Body of pancreas (tissue), 4 donors: ENCODE measurements around the gene HCFC1R1. TPM values are rescaled to one million over a fixed set of nuclear protein-coding genes. Genes with fewer than 3 reads are reported as not detected.
A peak's percentile ranks its signal among the peaks of the same experiment; 100 is the strongest.

Experiments used
- ATAC-seq: fragments of 150-250 bp; one replicate; pipeline ENCODE4 v1.9.1; 2016
- DNase-seq, 4 donors: peaks; one replicate each; pipeline ENCODE4 v3.0.0-alpha.2; 2019
- H3K27ac ChIP-seq, 4 donors: fragments of 200-600 bp; sonication (generic); 1 replicate in 3 of 4; 2 replicates in 1 of 4; pipeline versions ENCODE4 v1.5.1 to v1.6.1; 2016 to 2019; ENCODE audit warnings: mild to moderate bottlenecking in 1 of 4, mixed read lengths in 1 of 4, moderate library complexity in 1 of 4
- H3K27me3 ChIP-seq, 2 donors: fragments of 200-600 bp; sonication (generic); one replicate each; pipeline ENCODE4 v1.6.0; 2016; ENCODE audit warnings: mild to moderate bottlenecking in 1 of 2
- H3K36me3 ChIP-seq, 2 donors: fragments of 200-600 bp; sonication (generic); replicated peaks in 1 of 2; 2 replicates each; pipeline ENCODE4 v1.5.1; 2016; ENCODE audit warnings: low read depth in 2 of 2; ENCODE audit not compliant: insufficient read depth in 1 of 2
- H3K4me1 ChIP-seq: fragments of 200-600 bp; sonication (generic); one replicate; pipeline ENCODE4 v1.6.0; 2016
- H3K4me3 ChIP-seq, 2 donors: fragments of 200-600 bp; sonication (generic); 1 replicate in 1 of 2; 2 replicates in 1 of 2; pipeline ENCODE4 v1.5.1; 2016 to 2019
- H3K9me3 ChIP-seq, 3 donors: fragments of 200-600 bp; sonication (generic); 1 replicate in 2 of 3; 2 replicates in 1 of 3; pipeline ENCODE4 v1.5.1; 2016
- POLR2A ChIP-seq, 3 donors: fragments of 450-650 bp; IDR thresholded peaks; one replicate each; pipeline ENCODE4 v1.6.1; 2016; ENCODE audit warnings: antibody characterized with exemption in 3 of 3, mild to moderate bottlenecking in 2 of 3
- WGBS, 2 donors: methylation state at CpG; one replicate each; pipeline ENCODE4 v1.1.5; 2017; 5-methylcytosine and 5-hydroxymethylcytosine counted together
- intact Hi-C: fragments of 100-400 bp; cut with DNase I; formaldehyde crosslinking; loops from one replicate; pipeline ENCODE4 v1.15.1; 2023
- total RNA-seq, 2 donors: library from RNA; depleted of rRNA; stranded (reverse); fragments of >200 nt; gene quantifications; one replicate each; pipeline ENCODE4 v1.1.0, GENCODE V29; 2016
- TF ChIP-seq, protein P1 (sequence below), 7 experiments: fragments of 450-650 bp in 4 of 7; fragments of 200-600 bp in 3 of 7; sonication (generic) in 3 of 7; IDR thresholded peaks; one replicate each; pipeline ENCODE4 v1.5.1; 2016 to 2019; ENCODE audit warnings: antibody characterized with exemption in 7 of 7

Gene HCFC1R1
- total RNA-seq, 2 donors from 2014 or later: 6.9 to 15.3 TPM

DNA sequence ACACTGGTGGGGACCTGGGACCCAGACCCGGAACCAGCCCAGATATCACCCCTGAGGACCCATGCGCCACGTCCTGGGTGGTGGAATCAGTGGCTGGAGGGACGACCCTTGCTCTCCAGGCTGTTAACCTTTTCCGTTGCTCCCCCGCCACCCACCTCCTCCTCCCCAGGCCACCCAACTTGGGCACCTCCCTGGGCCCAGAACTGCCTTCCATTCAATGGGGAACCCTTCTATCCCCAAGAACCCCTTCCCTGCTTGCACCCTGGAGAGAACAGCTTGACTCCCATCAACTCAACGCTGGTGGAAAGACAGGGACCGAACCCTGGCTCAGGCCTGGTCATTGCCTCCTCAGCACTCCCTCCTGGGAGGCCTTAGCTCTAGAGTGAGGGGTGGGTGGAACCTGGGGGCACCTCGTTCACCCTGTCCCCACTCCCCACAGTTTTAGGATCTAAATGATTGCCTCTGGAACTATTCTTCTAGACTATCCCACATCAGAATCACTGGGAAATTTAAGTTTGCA is 36.0 kb upstream of the HCFC1R1 start:
- peak overlapping the region; percentile 86 to 94 (median 89) for H3K27ac ChIP-seq
- H3K9me3 ChIP-seq: no peaks in the 10 kb centered on the region
- 55 to 63% methylated on average over 7 to 9 of the region's 9 CpGs for WGBS, 2 donors
- H3K4me3 ChIP-seq: no peak overlapping the region
- no peak for TF ChIP-seq POLR2A (IDR thresholded peaks at IDR 0.05)
- TF ChIP-seq, protein P1, sequence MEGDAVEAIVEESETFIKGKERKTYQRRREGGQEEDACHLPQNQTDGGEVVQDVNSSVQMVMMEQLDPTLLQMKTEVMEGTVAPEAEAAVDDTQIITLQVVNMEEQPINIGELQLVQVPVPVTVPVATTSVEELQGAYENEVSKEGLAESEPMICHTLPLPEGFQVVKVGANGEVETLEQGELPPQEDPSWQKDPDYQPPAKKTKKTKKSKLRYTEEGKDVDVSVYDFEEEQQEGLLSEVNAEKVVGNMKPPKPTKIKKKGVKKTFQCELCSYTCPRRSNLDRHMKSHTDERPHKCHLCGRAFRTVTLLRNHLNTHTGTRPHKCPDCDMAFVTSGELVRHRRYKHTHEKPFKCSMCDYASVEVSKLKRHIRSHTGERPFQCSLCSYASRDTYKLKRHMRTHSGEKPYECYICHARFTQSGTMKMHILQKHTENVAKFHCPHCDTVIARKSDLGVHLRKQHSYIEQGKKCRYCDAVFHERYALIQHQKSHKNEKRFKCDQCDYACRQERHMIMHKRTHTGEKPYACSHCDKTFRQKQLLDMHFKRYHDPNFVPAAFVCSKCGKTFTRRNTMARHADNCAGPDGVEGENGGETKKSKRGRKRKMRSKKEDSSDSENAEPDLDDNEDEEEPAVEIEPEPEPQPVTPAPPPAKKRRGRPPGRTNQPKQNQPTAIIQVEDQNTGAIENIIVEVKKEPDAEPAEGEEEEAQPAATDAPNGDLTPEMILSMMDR (IDR thresholded peaks at IDR 0.05): no peak
- H3K36me3 ChIP-seq: no peaks in the 10 kb centered on the region
- ATAC-seq (no peak), DNase-seq (no peak)
- H3K27me3 ChIP-seq: no peaks in the 10 kb centered on the region
- H3K4me1 ChIP-seq: peaks cover 31% of the 10 kb centered on the region
- intact Hi-C loops: loop anchor here (10.0 kb wide), 1 partner anchor 55 kb away; the partner anchor contains the start of gene ZNF205

DNA sequence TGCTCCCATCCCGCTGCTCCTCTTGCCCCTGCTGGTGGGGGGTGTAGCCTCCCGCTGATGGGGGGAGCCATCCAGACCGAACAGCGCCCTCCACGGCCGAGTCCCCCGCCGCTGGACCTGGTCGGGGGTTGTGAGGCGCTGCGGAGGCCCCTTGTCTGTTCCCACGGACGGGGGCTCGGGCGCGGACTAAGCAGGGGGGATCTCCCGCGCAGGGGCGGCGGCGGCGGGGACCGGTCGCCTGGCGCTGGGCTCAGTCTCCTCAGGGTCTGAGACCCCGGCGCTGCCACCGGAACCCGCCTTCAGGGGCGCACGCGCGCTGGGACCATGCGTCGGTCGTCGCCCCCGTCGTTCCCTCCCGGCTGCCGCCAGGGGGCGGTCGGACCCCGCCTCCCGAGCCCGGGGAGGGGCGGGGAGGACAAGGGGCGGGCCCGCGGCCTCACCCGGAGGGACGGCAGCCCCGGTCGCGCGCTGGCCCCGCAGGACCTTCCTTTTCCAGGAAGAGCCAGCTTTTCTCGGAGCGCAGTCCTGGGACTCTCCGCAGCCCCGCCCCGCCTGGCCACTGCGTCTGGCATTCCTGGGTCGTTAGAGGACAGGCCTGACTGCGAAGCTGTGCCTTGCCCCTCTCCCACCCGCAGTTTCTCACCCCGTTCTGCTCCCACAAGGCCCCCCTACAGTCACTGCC is 35.4 kb upstream of the HCFC1R1 start:
- ATAC-seq (peak; percentile 95), DNase-seq (peak; percentile 94 to 96 (median 96))
- Histone ChIP-seq H3K36me3 (no peaks in the 10 kb centered on the region), H3K27me3 (no peaks in the 10 kb centered on the region), H3K27ac (peak overlapping the region; percentile 86 to 94 (median 89)), H3K4me3 (peak overlapping the region; percentile 42 to 78), H3K9me3 (no peaks in the 10 kb centered on the region), H3K4me1 (peaks cover 26% of the 10 kb centered on the region)
- 1 to 7% methylated on average over 3 to 52 of the region's 67 CpGs for WGBS, 2 donors
- intact Hi-C loops: loop anchor here (10.0 kb wide), 1 partner anchor 56 kb away; the partner anchor contains the start of gene ZNF205
- TF ChIP-seq, protein P1 (IDR thresholded peaks at IDR 0.05): peak; percentile 77 to 99 (median 96)
- TF ChIP-seq POLR2A (IDR thresholded peaks at IDR 0.05): peak; percentile 45 to 78 (median 77)

DNA sequence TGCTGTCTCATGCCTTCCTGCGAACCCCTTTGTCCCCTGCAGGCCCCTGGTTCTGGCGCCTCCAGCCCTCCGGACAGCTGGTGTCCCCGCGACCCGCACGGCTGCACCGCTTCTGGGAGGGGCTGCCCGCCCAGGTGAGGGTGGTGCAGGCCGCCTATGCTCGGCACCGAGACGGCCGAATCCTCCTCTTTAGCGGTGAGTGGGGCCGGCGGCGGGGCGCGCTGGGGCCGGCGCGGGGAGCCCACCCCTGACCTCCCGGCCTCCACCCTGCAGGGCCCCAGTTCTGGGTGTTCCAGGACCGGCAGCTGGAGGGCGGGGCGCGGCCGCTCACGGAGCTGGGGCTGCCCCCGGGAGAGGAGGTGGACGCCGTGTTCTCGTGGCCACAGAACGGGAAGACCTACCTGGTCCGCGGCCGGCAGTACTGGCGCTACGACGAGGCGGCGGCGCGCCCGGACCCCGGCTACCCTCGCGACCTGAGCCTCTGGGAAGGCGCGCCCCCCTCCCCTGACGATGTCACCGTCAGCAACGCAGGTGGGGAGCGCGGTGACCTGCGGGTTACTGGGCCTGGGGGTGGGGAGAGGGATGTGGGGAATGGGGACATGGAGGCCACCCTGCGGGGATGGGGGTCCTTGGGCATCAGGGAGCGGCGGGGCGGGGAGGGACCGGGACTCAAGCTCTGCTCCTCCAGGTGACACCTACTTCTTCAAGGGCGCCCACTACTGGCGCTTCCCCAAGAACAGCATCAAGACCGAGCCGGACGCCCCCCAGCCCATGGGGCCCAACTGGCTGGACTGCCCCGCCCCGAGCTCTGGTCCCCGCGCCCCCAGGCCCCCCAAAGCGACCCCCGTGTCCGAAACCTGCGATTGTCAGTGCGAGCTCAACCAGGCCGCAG is 34.6 kb upstream of the HCFC1R1 start:
- intact Hi-C loops: loop anchor here (10.0 kb wide), 1 partner anchor 56 kb away; the partner anchor contains the start of gene ZNF205
- H3K4me1 ChIP-seq: peaks cover 26% of the 10 kb centered on the region
- peak overlapping the region; percentile 86 to 94 (median 89) for H3K27ac ChIP-seq
- H3K27me3 ChIP-seq: no peaks in the 10 kb centered on the region
- peak; percentile 61 to 72 (median 66) for DNase-seq
- no peaks in the 10 kb centered on the region for H3K9me3 ChIP-seq
- 0 to 7% methylated on average over 3 to 43 of the region's 77 CpGs for WGBS, 2 donors
- H3K36me3 ChIP-seq: no peaks in the 10 kb centered on the region
- peak overlapping the region; percentile 42 to 78 for H3K4me3 ChIP-seq
- peak; percentile 18 for ATAC-seq
- TF ChIP-seq POLR2A (IDR thresholded peaks at IDR 0.05): no peak
- TF ChIP-seq, protein P1 (IDR thresholded peaks at IDR 0.05): peak in 2 of 7 experiments; percentile 23

DNA sequence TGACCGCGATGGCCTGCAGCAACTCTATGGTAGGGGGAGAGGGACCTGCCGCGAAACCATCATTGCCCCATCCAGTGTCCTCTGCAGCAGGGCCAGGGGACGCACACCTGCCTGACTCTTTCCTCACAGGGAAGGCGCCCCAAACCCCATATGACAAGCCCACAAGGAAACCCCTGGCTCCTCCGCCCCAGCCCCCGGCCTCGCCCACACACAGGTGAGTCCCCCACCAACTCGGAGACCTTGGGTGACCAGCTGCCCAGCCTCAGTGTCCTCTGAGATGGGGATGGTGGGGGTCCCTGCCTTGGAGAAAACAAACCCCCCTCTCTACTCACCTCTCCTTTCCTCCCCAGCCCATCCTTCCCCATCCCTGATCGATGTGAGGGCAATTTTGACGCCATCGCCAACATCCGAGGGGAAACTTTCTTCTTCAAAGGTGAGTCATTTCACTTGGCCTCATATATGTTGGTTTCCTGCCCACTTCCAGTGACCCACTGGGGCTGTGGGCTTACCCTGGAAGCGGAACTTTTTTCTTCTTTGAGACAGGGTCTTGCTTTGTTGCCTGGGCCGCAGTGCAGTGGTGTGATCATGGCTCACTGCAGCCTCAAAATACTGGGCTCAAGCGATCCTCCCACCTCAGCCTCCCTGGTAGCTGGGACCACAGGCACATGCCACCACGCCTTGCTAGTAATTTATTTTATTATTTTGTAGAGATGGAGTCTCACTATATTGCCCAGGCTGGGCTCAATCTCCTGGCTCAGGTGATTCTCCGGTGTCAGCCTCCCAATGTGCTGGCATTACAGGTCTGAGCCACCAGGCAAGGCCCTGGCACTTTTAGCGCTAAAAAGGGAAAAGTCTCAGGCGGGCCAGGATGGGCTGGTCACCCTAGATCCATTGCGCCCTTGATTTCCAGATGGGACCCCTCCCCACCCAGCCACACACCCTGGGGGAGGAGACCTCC is 33.7 kb upstream of the HCFC1R1 start:
- no peaks in the 10 kb centered on the region for H3K36me3 ChIP-seq
- ATAC-seq (no peak), DNase-seq (no peak)
- H3K4me1 ChIP-seq: peaks cover 26% of the 10 kb centered on the region
- no peaks in the 10 kb centered on the region for H3K9me3 ChIP-seq
- H3K27me3 ChIP-seq: no peaks in the 10 kb centered on the region
- no peak for TF ChIP-seq POLR2A (IDR thresholded peaks at IDR 0.05)
- TF ChIP-seq, protein P1 (IDR thresholded peaks at IDR 0.05): no peak
- intact Hi-C loops: loop anchor here (10.0 kb wide), 1 partner anchor 57 kb away; the partner anchor contains the start of gene ZNF205
- H3K4me3 ChIP-seq: no peak overlapping the region
- WGBS, 2 donors: 90 to 92% methylated on average over 13 to 21 of the region's 22 CpGs
- H3K27ac ChIP-seq: no peak overlapping the region
